ENCODE measurements around the gene SCGN. TPM values are rescaled to one million over a fixed set of nuclear protein-coding genes. Genes with fewer than 3 reads are reported as not detected.

The SCGN gene
- total and polyA plus RNA-seq, 2 of the 13 experiments (the other 11 are each of a cell fraction or from before 2014, with no cell fraction given): 2.9 to 29.0 TPM

DNA sequence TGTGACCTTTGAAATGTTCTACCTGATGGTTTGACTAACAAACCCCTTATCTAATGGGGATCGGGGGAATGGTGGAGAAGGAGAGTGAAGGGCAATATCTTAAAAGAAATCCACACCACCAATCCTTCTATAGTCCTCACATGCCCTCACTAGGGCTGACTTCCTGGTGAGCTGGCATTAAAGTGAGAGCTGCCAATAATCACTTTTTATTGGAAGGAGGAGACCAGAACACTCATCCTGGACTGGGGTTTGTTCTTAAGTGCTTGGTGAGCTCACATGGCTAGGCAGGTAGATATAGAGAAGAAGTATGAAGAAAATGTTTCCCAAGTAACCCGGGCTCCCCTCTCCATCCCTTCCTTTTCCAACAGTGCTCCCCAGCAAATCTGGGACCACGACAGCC, 49.8 kb downstream of the SCGN start:
- DNase-seq (ENCODE audit: low spot score) (no peak), FAIRE-seq (no peak), ATAC-seq (no peak)
- no peak for TF ChIP-seq TAF15 (IDR thresholded peaks at IDR 0.05; ENCODE audit: low read depth, low read length, poor library complexity, severe bottlenecking)
- TF ChIP-seq, protein P1, sequence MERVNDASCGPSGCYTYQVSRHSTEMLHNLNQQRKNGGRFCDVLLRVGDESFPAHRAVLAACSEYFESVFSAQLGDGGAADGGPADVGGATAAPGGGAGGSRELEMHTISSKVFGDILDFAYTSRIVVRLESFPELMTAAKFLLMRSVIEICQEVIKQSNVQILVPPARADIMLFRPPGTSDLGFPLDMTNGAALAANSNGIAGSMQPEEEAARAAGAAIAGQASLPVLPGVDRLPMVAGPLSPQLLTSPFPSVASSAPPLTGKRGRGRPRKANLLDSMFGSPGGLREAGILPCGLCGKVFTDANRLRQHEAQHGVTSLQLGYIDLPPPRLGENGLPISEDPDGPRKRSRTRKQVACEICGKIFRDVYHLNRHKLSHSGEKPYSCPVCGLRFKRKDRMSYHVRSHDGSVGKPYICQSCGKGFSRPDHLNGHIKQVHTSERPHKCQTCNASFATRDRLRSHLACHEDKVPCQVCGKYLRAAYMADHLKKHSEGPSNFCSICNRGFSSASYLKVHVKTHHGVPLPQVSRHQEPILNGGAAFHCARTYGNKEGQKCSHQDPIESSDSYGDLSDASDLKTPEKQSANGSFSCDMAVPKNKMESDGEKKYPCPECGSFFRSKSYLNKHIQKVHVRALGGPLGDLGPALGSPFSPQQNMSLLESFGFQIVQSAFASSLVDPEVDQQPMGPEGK (CRISPR knock-in tag; IDR thresholded peaks at IDR 0.05): no peak
- no peaks in the 10 kb centered on the region for H3K36me3 ChIP-seq (replicated peaks in 1 of 2; ENCODE audit: control insufficient read depth in 1 of 2, insufficient read depth in 2 of 2, low read length in 2 of 2)
- no peak overlapping the region for H3K9ac ChIP-seq (ENCODE audit: insufficient read depth, low read depth, low read length)
- H3K79me2 ChIP-seq (ENCODE audit: insufficient read depth, low read length): no peaks in the 10 kb centered on the region
- in situ Hi-C loops (cut with HindIII; ENCODE audit: extremely low pct_ligation_motif_present, low pct_unique_long_range_greater_than_20kb) (no loop called here), intact Hi-C loops (cut with micrococcal nuclease; ENCODE audit: unreplicated experiment) (no loop called here)
- no peaks in the 10 kb centered on the region for H3K27me3 ChIP-seq (ENCODE audit: control insufficient read depth in 1 of 2, insufficient read depth in 2 of 2, low read length in 2 of 2)
- BruUV-seq (replicated peaks): no TSS peak
- H3K4me1 ChIP-seq (ENCODE audit: insufficient read depth, low read length): peaks cover 18% of the 10 kb centered on the region
- no peak overlapping the region for H3K27ac ChIP-seq (ENCODE audit: extremely low read length, insufficient read depth, low read length)
- 79% methylated on average over 3 of the region's 3 CpGs for WGBS (ENCODE audit: low lambda C conversion rate)
- POLR2A ChIA-PET: no interaction called here
- CTCF ChIA-PET (ENCODE audit: low intra/inter-chr PET ratio, low total read pairs): no interaction called here
- H3K4me2 ChIP-seq (ENCODE audit: low read depth, low read length): no peak overlapping the region
- no peak overlapping the region for H3K4me3 ChIP-seq (replicated peaks in 1 of 3; ENCODE audit: insufficient read depth in 1 of 3, low read depth in 2 of 3, low read length in 3 of 3)
- H4K20me1 ChIP-seq (ENCODE audit: insufficient read depth, low read length): no peaks in the 10 kb centered on the region
- no peak overlapping the region for H2AFZ ChIP-seq (ENCODE audit: low read length)
- no peaks in the 10 kb centered on the region for H3K9me3 ChIP-seq (ENCODE audit: low read length)

DNA sequence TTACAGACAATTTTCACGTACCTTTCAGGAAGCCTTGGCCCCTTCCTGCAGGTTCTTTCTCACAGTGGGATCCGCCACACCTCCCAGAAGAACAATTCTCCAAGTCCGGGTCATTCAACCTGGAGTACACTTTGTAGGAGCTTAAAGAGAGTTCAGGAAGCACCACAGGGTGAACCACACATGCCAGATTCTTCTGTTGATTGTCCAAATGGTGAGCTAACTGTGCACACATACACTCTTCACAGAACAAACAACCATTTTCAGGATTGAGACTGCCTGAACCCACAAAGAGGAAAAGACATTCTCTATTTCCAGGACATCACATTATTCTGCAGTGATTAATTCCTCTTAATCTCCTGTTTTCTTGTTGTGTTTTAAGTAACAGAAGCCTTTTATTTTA, 51.0 kb downstream of the SCGN start:
- CTCF ChIA-PET (ENCODE audit: low intra/inter-chr PET ratio, low total read pairs): no interaction called here
- POLR2A ChIA-PET: interaction anchor here (0.9 kb wide), 1 partner anchor 289 kb away, joined by 3 read pairs; no protein-coding TSS in a partner anchor
- TF ChIP-seq, protein P2, sequence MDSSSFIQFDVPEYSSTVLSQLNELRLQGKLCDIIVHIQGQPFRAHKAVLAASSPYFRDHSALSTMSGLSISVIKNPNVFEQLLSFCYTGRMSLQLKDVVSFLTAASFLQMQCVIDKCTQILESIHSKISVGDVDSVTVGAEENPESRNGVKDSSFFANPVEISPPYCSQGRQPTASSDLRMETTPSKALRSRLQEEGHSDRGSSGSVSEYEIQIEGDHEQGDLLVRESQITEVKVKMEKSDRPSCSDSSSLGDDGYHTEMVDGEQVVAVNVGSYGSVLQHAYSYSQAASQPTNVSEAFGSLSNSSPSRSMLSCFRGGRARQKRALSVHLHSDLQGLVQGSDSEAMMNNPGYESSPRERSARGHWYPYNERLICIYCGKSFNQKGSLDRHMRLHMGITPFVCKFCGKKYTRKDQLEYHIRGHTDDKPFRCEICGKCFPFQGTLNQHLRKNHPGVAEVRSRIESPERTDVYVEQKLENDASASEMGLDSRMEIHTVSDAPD (CRISPR knock-in tag; IDR thresholded peaks at IDR 0.05): peak; percentile 77; the same call in 1 of the 2 replicates
- TF ChIP-seq, protein P3, sequence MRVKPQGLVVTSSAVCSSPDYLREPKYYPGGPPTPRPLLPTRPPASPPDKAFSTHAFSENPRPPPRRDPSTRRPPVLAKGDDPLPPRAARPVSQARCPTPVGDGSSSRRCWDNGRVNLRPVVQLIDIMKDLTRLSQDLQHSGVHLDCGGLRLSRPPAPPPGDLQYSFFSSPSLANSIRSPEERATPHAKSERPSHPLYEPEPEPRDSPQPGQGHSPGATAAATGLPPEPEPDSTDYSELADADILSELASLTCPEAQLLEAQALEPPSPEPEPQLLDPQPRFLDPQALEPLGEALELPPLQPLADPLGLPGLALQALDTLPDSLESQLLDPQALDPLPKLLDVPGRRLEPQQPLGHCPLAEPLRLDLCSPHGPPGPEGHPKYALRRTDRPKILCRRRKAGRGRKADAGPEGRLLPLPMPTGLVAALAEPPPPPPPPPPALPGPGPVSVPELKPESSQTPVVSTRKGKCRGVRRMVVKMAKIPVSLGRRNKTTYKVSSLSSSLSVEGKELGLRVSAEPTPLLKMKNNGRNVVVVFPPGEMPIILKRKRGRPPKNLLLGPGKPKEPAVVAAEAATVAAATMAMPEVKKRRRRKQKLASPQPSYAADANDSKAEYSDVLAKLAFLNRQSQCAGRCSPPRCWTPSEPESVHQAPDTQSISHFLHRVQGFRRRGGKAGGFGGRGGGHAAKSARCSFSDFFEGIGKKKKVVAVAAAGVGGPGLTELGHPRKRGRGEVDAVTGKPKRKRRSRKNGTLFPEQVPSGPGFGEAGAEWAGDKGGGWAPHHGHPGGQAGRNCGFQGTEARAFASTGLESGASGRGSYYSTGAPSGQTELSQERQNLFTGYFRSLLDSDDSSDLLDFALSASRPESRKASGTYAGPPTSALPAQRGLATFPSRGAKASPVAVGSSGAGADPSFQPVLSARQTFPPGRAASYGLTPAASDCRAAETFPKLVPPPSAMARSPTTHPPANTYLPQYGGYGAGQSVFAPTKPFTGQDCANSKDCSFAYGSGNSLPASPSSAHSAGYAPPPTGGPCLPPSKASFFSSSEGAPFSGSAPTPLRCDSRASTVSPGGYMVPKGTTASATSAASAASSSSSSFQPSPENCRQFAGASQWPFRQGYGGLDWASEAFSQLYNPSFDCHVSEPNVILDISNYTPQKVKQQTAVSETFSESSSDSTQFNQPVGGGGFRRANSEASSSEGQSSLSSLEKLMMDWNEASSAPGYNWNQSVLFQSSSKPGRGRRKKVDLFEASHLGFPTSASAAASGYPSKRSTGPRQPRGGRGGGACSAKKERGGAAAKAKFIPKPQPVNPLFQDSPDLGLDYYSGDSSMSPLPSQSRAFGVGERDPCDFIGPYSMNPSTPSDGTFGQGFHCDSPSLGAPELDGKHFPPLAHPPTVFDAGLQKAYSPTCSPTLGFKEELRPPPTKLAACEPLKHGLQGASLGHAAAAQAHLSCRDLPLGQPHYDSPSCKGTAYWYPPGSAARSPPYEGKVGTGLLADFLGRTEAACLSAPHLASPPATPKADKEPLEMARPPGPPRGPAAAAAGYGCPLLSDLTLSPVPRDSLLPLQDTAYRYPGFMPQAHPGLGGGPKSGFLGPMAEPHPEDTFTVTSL (CRISPR knock-in tag; IDR thresholded peaks at IDR 0.05; ENCODE audit: borderline replicate concordance): peak; percentile 41; the same call in 1 of the 2 replicates
- TF ChIP-seq NONO (IDR thresholded peaks at IDR 0.05) (no peak), NONO (CRISPR knock-in tag; conservative IDR thresholded peaks at IDR 0.05) (no peak), NFIC (IDR thresholded peaks at IDR 0.05; ENCODE audit: low read length) (no peak; the same call in 1 of the 2 replicates), ZMYM4 (CRISPR knock-in tag; IDR thresholded peaks at IDR 0.05) (0 out of 2 replicates have a peak, but pooled peaks have one; percentile 37), KAT8 (CRISPR knock-in tag; IDR thresholded peaks at IDR 0.05) (no peak)

More for the DNA sequence above, 51.0 kb downstream of the SCGN start:
- H3K27ac ChIP-seq (ENCODE audit: extremely low read length, insufficient read depth, low read length): no peak overlapping the region
- H4K20me1 ChIP-seq (ENCODE audit: insufficient read depth, low read length): no peaks in the 10 kb centered on the region
- intact Hi-C loops (cut with micrococcal nuclease; ENCODE audit: unreplicated experiment) (no loop called here), in situ Hi-C loops (cut with HindIII; ENCODE audit: extremely low pct_ligation_motif_present, low pct_unique_long_range_greater_than_20kb) (no loop called here)
- BruUV-seq (replicated peaks): no TSS peak
- no peak overlapping the region for H3K4me2 ChIP-seq (ENCODE audit: low read depth, low read length)
- H3K9ac ChIP-seq (ENCODE audit: insufficient read depth, low read depth, low read length): no peak overlapping the region
- H3K36me3 ChIP-seq (replicated peaks in 1 of 2; ENCODE audit: control insufficient read depth in 1 of 2, insufficient read depth in 2 of 2, low read length in 2 of 2): no peaks in the 10 kb centered on the region
- WGBS (ENCODE audit: low lambda C conversion rate): 46% methylated on average over 3 of the region's 3 CpGs
- ATAC-seq (peak; percentile 97), FAIRE-seq (peak; percentile 96), DNase-seq (ENCODE audit: low spot score) (peak; percentile 66)
- no peaks in the 10 kb centered on the region for H3K9me3 ChIP-seq (ENCODE audit: low read length)
- H3K27me3 ChIP-seq (ENCODE audit: control insufficient read depth in 1 of 2, insufficient read depth in 2 of 2, low read length in 2 of 2): no peaks in the 10 kb centered on the region
- no peak overlapping the region for H2AFZ ChIP-seq (ENCODE audit: low read length)
- H3K4me3 ChIP-seq (replicated peaks in 1 of 3; ENCODE audit: insufficient read depth in 1 of 3, low read depth in 2 of 3, low read length in 3 of 3): no peak overlapping the region
- no peaks in the 10 kb centered on the region for H3K79me2 ChIP-seq (ENCODE audit: insufficient read depth, low read length)
- peaks cover 23% of the 10 kb centered on the region for H3K4me1 ChIP-seq (ENCODE audit: insufficient read depth, low read length)
